K562 (cell line): ENCODE data around the gene LIN28A. TPM values are rescaled to one million over a fixed set of nuclear protein-coding genes. Genes with fewer than 3 reads are reported as not detected.

Source experiments
- ATAC-seq: fragments of 200-7000 bp; cut with Tn5 transposase; 3 replicates; pipeline ENCODE4 v1.9.1; 2020; ENCODE audit warnings: moderate library complexity
- BruUV-seq: library from RNA; stranded (reverse); fragments of 400-500 nt; replicated peaks from 2 replicates; lab custom pipeline; 2021; lab: Mats Ljungman, UMichigan
- CTCF ChIA-PET: fragments of 300-600 bp; formaldehyde crosslinking; extraction: SDS; loops from one replicate; lab custom pipeline; 2021; ENCODE audit warnings: low intra/inter-chr PET ratio; lab: Yijun Ruan, JAX
- POLR2A ChIA-PET: fragments of 300-600, 350-650 bp; sonication (Branson Sonifier 250); formaldehyde crosslinking; extraction: SDS; loops from one replicate; lab custom pipeline; 2021; ENCODE audit warnings: antibody characterized with exemption, inconsistent platforms; lab: Yijun Ruan, JAX
- DNase-seq, 4 experiments: peaks; one replicate each; pipeline versions ENCODE4 v3.0.0 to v3.0.0-alpha.2; 2011 to 2018; ENCODE audit warnings: low spot score in 3 of 4, mixed read lengths in 3 of 4; ENCODE audit errors: extremely low read depth in 1 of 4
- FAIRE-seq: peaks from 2 replicates; lab custom pipeline; 2011; peaks lifted over from hg19 to GRCh38; lab: Jason Lieb, UNC
- H2AFZ ChIP-seq: 2 replicates; pipeline ENCODE4 v1.6.0; 2011; ENCODE audit warnings: low read depth, low read length, control low read depth, inconsistent platforms
- H3K27ac ChIP-seq: fragments of 200-600 bp; 3 replicates; pipeline ENCODE4 v1.8.0; 2011; ENCODE audit warnings: low read depth, mild to moderate bottlenecking, control low read depth, inconsistent platforms, low read length, moderate library complexity, mixed read lengths; ENCODE audit errors: extremely low read depth
- H3K27me3 ChIP-seq, 2 experiments: fragments of 300-600 bp in 1 of 2; 2 replicates in 1 of 2; 3 replicates in 1 of 2; pipeline versions ENCODE4 v1.6.0 to v1.8.0; 2011; ENCODE audit warnings: inconsistent platforms in 2 of 2, low read length in 2 of 2, mild to moderate bottlenecking in 1 of 2, mixed read lengths in 1 of 2, moderate library complexity in 1 of 2; ENCODE audit not compliant: control insufficient read depth in 2 of 2, insufficient read depth in 2 of 2
- H3K36me3 ChIP-seq: fragments of 300-600 bp; 3 replicates; pipeline ENCODE4 v1.8.0; 2011; ENCODE audit warnings: mild to moderate bottlenecking, low read length, inconsistent platforms; ENCODE audit not compliant: control insufficient read depth, insufficient read depth
- H3K4me1 ChIP-seq, 2 experiments: fragments of 200-600 bp in 1 of 2; replicated peaks in 1 of 2; 2 replicates in 1 of 2; 3 replicates in 1 of 2; pipeline versions ENCODE4 v1.5.1 to v1.8.0; 2011; ENCODE audit warnings: inconsistent platforms in 2 of 2, low read length in 2 of 2, mild to moderate bottlenecking in 1 of 2, mixed read lengths in 1 of 2, moderate library complexity in 1 of 2; ENCODE audit not compliant: control insufficient read depth in 2 of 2, insufficient read depth in 2 of 2
- H3K4me2 ChIP-seq: 2 replicates; pipeline ENCODE4 v1.6.1; 2011; ENCODE audit warnings: low read length, control low read depth, inconsistent platforms, mixed read lengths; ENCODE audit not compliant: insufficient read depth
- H3K4me3 ChIP-seq: fragments of 200-600 bp; sonication (generic), shearing (Covaris generic); 2 replicates; pipeline ENCODE4 v1.5.1; 2016; ENCODE audit warnings: control low read depth, inconsistent platforms
- H3K79me2 ChIP-seq: fragments of 200-600 bp; 3 replicates; pipeline ENCODE4 v1.8.0; 2011; ENCODE audit warnings: low read length, inconsistent platforms; ENCODE audit not compliant: control insufficient read depth, insufficient read depth
- H3K9ac ChIP-seq, 2 experiments: 2 replicates each; pipeline versions ENCODE4 v1.6.0 to v1.6.1; 2011; ENCODE audit warnings: low read depth in 2 of 2, low read length in 2 of 2, control low read depth in 1 of 2, inconsistent platforms in 1 of 2, mild to moderate bottlenecking in 1 of 2, mixed read lengths in 1 of 2; ENCODE audit not compliant: insufficient read depth in 1 of 2
- H3K9me1 ChIP-seq: one replicate; pipeline ENCODE4 v1.6.0; 2011; ENCODE audit warnings: inconsistent platforms, mild to moderate bottlenecking, low read length, moderate library complexity; ENCODE audit not compliant: control insufficient read depth, insufficient read depth
- H3K9me3 ChIP-seq: replicated peaks from 2 replicates; pipeline ENCODE4 v1.5.1; 2011; ENCODE audit warnings: low read depth, low read length, inconsistent platforms; ENCODE audit not compliant: control insufficient read depth, insufficient read depth
- H4K20me1 ChIP-seq: replicated peaks from 2 replicates; pipeline ENCODE4 v1.6.1; 2011; ENCODE audit warnings: low read length, inconsistent platforms, mixed read lengths; ENCODE audit not compliant: control insufficient read depth, insufficient read depth
- ETV5 ChIP-seq: sonication (generic); formaldehyde crosslinking; IDR thresholded peaks from 2 replicates; pipeline ENCODE4 v1.4.0; 2020; ENCODE audit warnings: low read depth, mild to moderate bottlenecking, missing genetic modification reagents
- MEIS2 ChIP-seq: fragments of 450-650 bp; IDR thresholded peaks from 2 replicates; pipeline ENCODE4 v1.6.1; 2014; ENCODE audit warnings: mild to moderate bottlenecking; ENCODE audit not compliant: partially characterized antibody
- MIER1 ChIP-seq: fragments of 450-650 bp; IDR thresholded peaks from 2 replicates; pipeline ENCODE4 v1.6.1; 2016; ENCODE audit warnings: antibody characterized with exemption, mild to moderate bottlenecking, low read depth
- MYNN ChIP-seq, 2 experiments: sonication (generic); formaldehyde crosslinking in 1 of 2; IDR thresholded peaks; 2 replicates each; pipeline versions ENCODE4 v1.5.0 to v1.6.1; 2016 to 2020; ENCODE audit warnings: antibody characterized with exemption in 1 of 2, missing genetic modification reagents in 1 of 2
- POLR2H ChIP-seq: IDR thresholded peaks from 2 replicates; pipeline ENCODE4 v1.6.1; 2016; ENCODE audit warnings: missing genetic modification characterization, low read depth, mild to moderate bottlenecking, control low read depth, missing compliant biosample characterization, moderate library complexity
- RAD51 ChIP-seq: fragments of 450-650 bp; IDR thresholded peaks from 2 replicates; pipeline ENCODE4 v1.7.1; 2016; ENCODE audit warnings: low read depth, mild to moderate bottlenecking, borderline replicate concordance
- SMARCE1 ChIP-seq: fragments of 450-650 bp; IDR thresholded peaks from 2 replicates; pipeline ENCODE4 v1.7.1; 2016; ENCODE audit warnings: mild to moderate bottlenecking
- WGBS: fragments of 100-300 bp; shearing (Covaris generic); methylation state at CpG from one replicate; pipeline ENCODE4 v1.1.6; 2016; ENCODE audit warnings: low coverage, mixed read lengths; ENCODE audit not compliant: insufficient coverage; ENCODE audit errors: missing lambda C conversion rate; 5-methylcytosine and 5-hydroxymethylcytosine counted together
- in situ Hi-C: fragments of 300-500 bp; cut with MboI; formaldehyde crosslinking; loops from 4 replicates; pipeline ENCODE4 v1.15.0; 2018; ENCODE audit warnings: inconsistent platforms, mixed read lengths
- intact Hi-C: fragments of 100-400 bp; cut with micrococcal nuclease; formaldehyde crosslinking; loops from 2 replicates; pipeline ENCODE4 v1.14.2; 2022
- polyA plus RNA-seq, 8 experiments: library from polyadenylated mRNA; depleted of rRNA in 4 of 8; stranded (reverse) in 5 of 8; unstranded in 3 of 8; fragments of >200 nt; fragmentation: Nextera tagmentation in 2 of 8; fragmentation: Illumina TruSeq in 1 of 8; extraction: Ambion mirVana in 2 of 8; extraction: Trizol in 1 of 8; gene quantifications; 2 replicates each; pipeline versions ENCODE4 v1.2.1 to v1.2.3, GENCODE V29; 2011 to 2014; ENCODE audit warnings: inconsistent platforms in 1 of 8, missing spikeins in 1 of 8
- total RNA-seq, 7 experiments: library from RNA; depleted of rRNA in 6 of 7; stranded (reverse); fragments of >200 nt in 6 of 7; fragmentation: Illumina TruSeq in 2 of 7; extraction: Trizol in 2 of 7; gene quantifications; 2 replicates each; pipeline versions ENCODE4 v1.2.1 to v1.2.3, GENCODE V29; 2011 to 2021; ENCODE audit warnings: low replicate concordance in 1 of 7

LIN28A gene
- total and polyA plus RNA-seq, 9 of the 15 experiments (the other 6 are each of a cell fraction or from before 2014, with no cell fraction given): 0.80 to 5.4 (median 3.9) TPM

GRCh38 chr1:26478988-26479387, 68.4 kb downstream of the LIN28A start:
- no peaks in the 10 kb centered on the region for H3K27me3 ChIP-seq
- no peak for ATAC-seq
- H3K4me1 ChIP-seq: peaks cover 17 to 18% of the 10 kb centered on the region in 2 experiments; a peak in 4 of 5 replicates
- H3K9ac ChIP-seq: no peak overlapping the region
- no peak overlapping the region for H3K4me2 ChIP-seq
- FAIRE-seq: no peak
- H3K36me3 ChIP-seq: peaks cover 32% of the 10 kb centered on the region
- TF ChIP-seq MIER1 (no peak), SMARCE1 (no peak), MYNN (IDR thresholded peaks at IDR 0.05) (0 out of 2 replicates have a peak, but pooled peaks have one; percentile 21), MYNN (CRISPR knock-in tag; IDR thresholded peaks at IDR 0.05) (no peak), MEIS2 (no peak), RAD51 (0 out of 2 replicates have a peak, but pooled peaks have one; percentile 18), ETV5 (CRISPR knock-in tag) (no peak), POLR2H (tag) (peak; percentile 39)
- in situ Hi-C loops (no loop called here), intact Hi-C loops (no loop called here)
- H3K79me2 ChIP-seq: peaks cover 13% of the 10 kb centered on the region
- POLR2A ChIA-PET: interaction anchor here (0.7 to 1.3 kb wide), 8 partner anchors 8 to 225 kb away, joined by 3 to 10 read pairs (median 3); no protein-coding TSS in a partner anchor
- H4K20me1 ChIP-seq: peaks cover 2% of the 10 kb centered on the region; the same call in 1 of the 2 replicates
- H2AFZ ChIP-seq: no peak overlapping the region
- DNase-seq: no peak
- WGBS: 90% methylated on average over 6 of the region's 6 CpGs
- no peaks in the 10 kb centered on the region for H3K9me3 ChIP-seq
- BruUV-seq: no TSS peak
- CTCF ChIA-PET: no interaction called here
- H3K27ac ChIP-seq: no peak overlapping the region
- H3K9me1 ChIP-seq: no peaks in the 10 kb centered on the region
- no peak overlapping the region for H3K4me3 ChIP-seq

Other genes with a start within 250 kb of the LIN28A start
Only the 7 nearest of the 14 such genes appear.
- 11.3 and 11.5 TPM in 2 replicates for gene UBXN11, start 104.2 kb upstream of the LIN28A start, total RNA-seq (2014; rRNA removed)
- 2.6 and 4.0 TPM in 2 replicates for gene UBXN11, start 104.2 kb upstream of the LIN28A start, total RNA-seq (2014; rRNA removed; fragmentation: Illumina TruSeq; extraction: Trizol)
- 8.1 and 8.2 TPM in 2 replicates for gene UBXN11, start 104.2 kb upstream of the LIN28A start, total RNA-seq (2015; rRNA removed; fragmentation: Illumina TruSeq; extraction: Trizol)
- 20.2 and 24.9 TPM in 2 replicates for gene UBXN11, start 104.2 kb upstream of the LIN28A start, total RNA-seq (2021)
- 17.5 and 20.9 TPM in 2 replicates for gene UBXN11, start 104.2 kb upstream of the LIN28A start, polyA plus RNA-seq (2011; rRNA removed)
- 12.3 and 14.7 TPM in 2 replicates for gene UBXN11, start 104.2 kb upstream of the LIN28A start, polyA plus RNA-seq (2014; fragmentation: Illumina TruSeq; extraction: Trizol)
- gene UBXN11, start 104.2 kb upstream of the LIN28A start, polyA plus RNA-seq (2014; fragmentation: Nextera tagmentation; extraction: Ambion mirVana): 1 to 10 TPM in 1 of 2 experiments, under 1 TPM in 1; 0.48 to 2.1 TPM
- gene UBXN11, start 104.2 kb upstream of the LIN28A start, polyA plus RNA-seq (2014; rRNA removed): 30.6 and 34.3 TPM in 2 replicates
- 34.9 and 43.3 TPM in 2 replicates for gene CD52, start 92.9 kb upstream of the LIN28A start, total RNA-seq (2014; rRNA removed)
- gene CD52, start 92.9 kb upstream of the LIN28A start, total RNA-seq (2014; rRNA removed; fragmentation: Illumina TruSeq; extraction: Trizol): 127 TPM in 2 replicates
- 182 and 185 TPM in 2 replicates for gene CD52, start 92.9 kb upstream of the LIN28A start, total RNA-seq (2015; rRNA removed; fragmentation: Illumina TruSeq; extraction: Trizol)
- 70.9 and 90.7 TPM in 2 replicates for gene CD52, start 92.9 kb upstream of the LIN28A start, total RNA-seq (2021)
- gene CD52, start 92.9 kb upstream of the LIN28A start, polyA plus RNA-seq (2011; rRNA removed): 312 and 418 TPM in 2 replicates
- gene CD52, start 92.9 kb upstream of the LIN28A start, polyA plus RNA-seq (2014; fragmentation: Illumina TruSeq; extraction: Trizol): 147 and 173 TPM in 2 replicates
- 100 to 1,000 TPM; 355 to 488 TPM for gene CD52, start 92.9 kb upstream of the LIN28A start, polyA plus RNA-seq (2014; fragmentation: Nextera tagmentation; extraction: Ambion mirVana)
- gene CD52, start 92.9 kb upstream of the LIN28A start, polyA plus RNA-seq (2014; rRNA removed): 152 and 198 TPM in 2 replicates
- gene CRYBG2, start 56.7 kb upstream of the LIN28A start, total RNA-seq (2014; rRNA removed): 7.5 and 12.6 TPM in 2 replicates
- 1.3 and 2.1 TPM in 2 replicates for gene CRYBG2, start 56.7 kb upstream of the LIN28A start, total RNA-seq (2014; rRNA removed; fragmentation: Illumina TruSeq; extraction: Trizol)
- 1.9 and 2.5 TPM in 2 replicates for gene CRYBG2, start 56.7 kb upstream of the LIN28A start, total RNA-seq (2015; rRNA removed; fragmentation: Illumina TruSeq; extraction: Trizol)
- gene CRYBG2, start 56.7 kb upstream of the LIN28A start, total RNA-seq (2021): 8.5 and 8.8 TPM in 2 replicates
- gene CRYBG2, start 56.7 kb upstream of the LIN28A start, polyA plus RNA-seq (2011; rRNA removed): 3.3 and 3.8 TPM in 2 replicates
- 3.7 and 5.1 TPM in 2 replicates for gene CRYBG2, start 56.7 kb upstream of the LIN28A start, polyA plus RNA-seq (2014; fragmentation: Illumina TruSeq; extraction: Trizol)
- gene CRYBG2, start 56.7 kb upstream of the LIN28A start, polyA plus RNA-seq (2014; fragmentation: Nextera tagmentation; extraction: Ambion mirVana): 1 to 10 TPM in 1 of 2 experiments, under 1 TPM in 1; 0.39 to 2.4 TPM
- gene CRYBG2, start 56.7 kb upstream of the LIN28A start, polyA plus RNA-seq (2014; rRNA removed): 3.1 and 8.1 TPM in 2 replicates
- gene ZNF683, start 38.1 kb upstream of the LIN28A start, total RNA-seq (2014; rRNA removed): not detected in 2 replicates
- gene ZNF683, start 38.1 kb upstream of the LIN28A start, total RNA-seq (2014; rRNA removed; fragmentation: Illumina TruSeq; extraction: Trizol): not detected in 2 replicates
- gene ZNF683, start 38.1 kb upstream of the LIN28A start, total RNA-seq (2015; rRNA removed; fragmentation: Illumina TruSeq; extraction: Trizol): not detected in 2 replicates
- gene ZNF683, start 38.1 kb upstream of the LIN28A start, total RNA-seq (2021): not detected in 2 replicates
- gene ZNF683, start 38.1 kb upstream of the LIN28A start, polyA plus RNA-seq (2011; rRNA removed): not detected in 2 replicates
- not detected in 2 replicates for gene ZNF683, start 38.1 kb upstream of the LIN28A start, polyA plus RNA-seq (2014; fragmentation: Illumina TruSeq; extraction: Trizol)
- not detected for gene ZNF683, start 38.1 kb upstream of the LIN28A start, polyA plus RNA-seq (2014; fragmentation: Nextera tagmentation; extraction: Ambion mirVana)
- gene ZNF683, start 38.1 kb upstream of the LIN28A start, polyA plus RNA-seq (2014; rRNA removed): not detected in 2 replicates
- gene DHDDS, start 21.5 kb downstream of the LIN28A start, total RNA-seq (2014; rRNA removed): 40.8 and 45.3 TPM in 2 replicates
- 49.6 and 51.4 TPM in 2 replicates for gene DHDDS, start 21.5 kb downstream of the LIN28A start, total RNA-seq (2014; rRNA removed; fragmentation: Illumina TruSeq; extraction: Trizol)
- 46.8 and 47.4 TPM in 2 replicates for gene DHDDS, start 21.5 kb downstream of the LIN28A start, total RNA-seq (2015; rRNA removed; fragmentation: Illumina TruSeq; extraction: Trizol)
- 55.0 and 60.4 TPM in 2 replicates for gene DHDDS, start 21.5 kb downstream of the LIN28A start, total RNA-seq (2021)
- gene DHDDS, start 21.5 kb downstream of the LIN28A start, polyA plus RNA-seq (2011; rRNA removed): 34.8 and 39.8 TPM in 2 replicates
- 41.8 and 50.3 TPM in 2 replicates for gene DHDDS, start 21.5 kb downstream of the LIN28A start, polyA plus RNA-seq (2014; fragmentation: Illumina TruSeq; extraction: Trizol)
- gene DHDDS, start 21.5 kb downstream of the LIN28A start, polyA plus RNA-seq (2014; fragmentation: Nextera tagmentation; extraction: Ambion mirVana): 10 to 100 TPM; 33.3 to 44.3 TPM
- gene DHDDS, start 21.5 kb downstream of the LIN28A start, polyA plus RNA-seq (2014; rRNA removed): 38.3 and 42.1 TPM in 2 replicates
- 965 and 1,011 TPM in 2 replicates for gene HMGN2, start 61.6 kb downstream of the LIN28A start, total RNA-seq (2014; rRNA removed)
- 866 and 959 TPM in 2 replicates for gene HMGN2, start 61.6 kb downstream of the LIN28A start, total RNA-seq (2014; rRNA removed; fragmentation: Illumina TruSeq; extraction: Trizol)
- 983 and 1,131 TPM in 2 replicates for gene HMGN2, start 61.6 kb downstream of the LIN28A start, total RNA-seq (2015; rRNA removed; fragmentation: Illumina TruSeq; extraction: Trizol)
- 972 and 1,007 TPM in 2 replicates for gene HMGN2, start 61.6 kb downstream of the LIN28A start, total RNA-seq (2021)
- 370 and 462 TPM in 2 replicates for gene HMGN2, start 61.6 kb downstream of the LIN28A start, polyA plus RNA-seq (2011; rRNA removed)
- 1,354 and 1,569 TPM in 2 replicates for gene HMGN2, start 61.6 kb downstream of the LIN28A start, polyA plus RNA-seq (2014; fragmentation: Illumina TruSeq; extraction: Trizol)
- 1,000 to 10,000 TPM in 1 of 2 experiments, 100 to 1,000 TPM in 1; 805 to 1,140 TPM for gene HMGN2, start 61.6 kb downstream of the LIN28A start, polyA plus RNA-seq (2014; fragmentation: Nextera tagmentation; extraction: Ambion mirVana)
- gene HMGN2, start 61.6 kb downstream of the LIN28A start, polyA plus RNA-seq (2014; rRNA removed): 577 and 603 TPM in 2 replicates
- 54.8 and 67.3 TPM in 2 replicates for gene RPS6KA1, start 118.9 kb downstream of the LIN28A start, total RNA-seq (2014; rRNA removed)
- gene RPS6KA1, start 118.9 kb downstream of the LIN28A start, total RNA-seq (2014; rRNA removed; fragmentation: Illumina TruSeq; extraction: Trizol): 25.7 and 30.1 TPM in 2 replicates
- 40.5 and 44.4 TPM in 2 replicates for gene RPS6KA1, start 118.9 kb downstream of the LIN28A start, total RNA-seq (2015; rRNA removed; fragmentation: Illumina TruSeq; extraction: Trizol)
- 61.0 and 62.4 TPM in 2 replicates for gene RPS6KA1, start 118.9 kb downstream of the LIN28A start, total RNA-seq (2021)
- gene RPS6KA1, start 118.9 kb downstream of the LIN28A start, polyA plus RNA-seq (2011; rRNA removed): 33.0 and 33.1 TPM in 2 replicates
- gene RPS6KA1, start 118.9 kb downstream of the LIN28A start, polyA plus RNA-seq (2014; fragmentation: Illumina TruSeq; extraction: Trizol): 46.3 and 49.0 TPM in 2 replicates
- 1 to 10 TPM; 2.4 to 2.9 TPM for gene RPS6KA1, start 118.9 kb downstream of the LIN28A start, polyA plus RNA-seq (2014; fragmentation: Nextera tagmentation; extraction: Ambion mirVana)
- 35.5 and 36.9 TPM in 2 replicates for gene RPS6KA1, start 118.9 kb downstream of the LIN28A start, polyA plus RNA-seq (2014; rRNA removed)